Left ventricle myocardium inferior (tissue), 1 donor: ENCODE results near the gene PRPF40B. TPM values are rescaled to one million over a fixed set of nuclear protein-coding genes. Genes with fewer than 3 reads are reported as not detected.

ENCODE experiments used
- DNase-seq: peaks from one replicate; pipeline ENCODE4 v3.0.0-alpha.2; 2020
- H3K27ac ChIP-seq: fragments of 200-600 bp; replicated peaks from 2 replicates; pipeline ENCODE4 v1.8.0; 2021
- H3K27me3 ChIP-seq: fragments of 200-600 bp; 2 replicates; pipeline ENCODE4 v1.8.0; 2021; ENCODE audit warnings: low read depth
- H3K36me3 ChIP-seq: fragments of 200-600 bp; 2 replicates; pipeline ENCODE4 v1.8.0; 2021
- H3K4me1 ChIP-seq: fragments of 200-600 bp; 2 replicates; pipeline ENCODE4 v1.8.0; 2021
- H3K4me3 ChIP-seq: fragments of 200-600 bp; 2 replicates; pipeline ENCODE4 v1.8.0; 2021; ENCODE audit warnings: mild to moderate bottlenecking, moderate library complexity
- H3K9me3 ChIP-seq: fragments of 200-600 bp; replicated peaks from 2 replicates; pipeline ENCODE4 v1.8.0; 2021
- intact Hi-C: fragments of 100-400 bp; cut with micrococcal nuclease; formaldehyde crosslinking; loops from one replicate; pipeline ENCODE4 v1.11.0; 2022
- total RNA-seq: library from RNA; stranded (reverse); fragmentation: NEBNext Ultra II Directional; extraction: Animal tissue kit (Norgen Biotek cat#: 25700); gene quantifications from one replicate; pipeline ENCODE4 v1.2.1, GENCODE V29; 2021
- TF ChIP-seq, protein P1 (sequence below): fragments of 200-600 bp; IDR thresholded peaks from 2 replicates; pipeline ENCODE4 v1.8.0; 2021; ENCODE audit warnings: antibody characterized with exemption, mild to moderate bottlenecking, borderline replicate concordance
- donor health status: DM: no; HTN: yes; CAD: no; lungs with severe emphysema.

The PRPF40B gene
- total RNA-seq, 1 donor from 2014 or later, result 22.0 TPM

DNA sequence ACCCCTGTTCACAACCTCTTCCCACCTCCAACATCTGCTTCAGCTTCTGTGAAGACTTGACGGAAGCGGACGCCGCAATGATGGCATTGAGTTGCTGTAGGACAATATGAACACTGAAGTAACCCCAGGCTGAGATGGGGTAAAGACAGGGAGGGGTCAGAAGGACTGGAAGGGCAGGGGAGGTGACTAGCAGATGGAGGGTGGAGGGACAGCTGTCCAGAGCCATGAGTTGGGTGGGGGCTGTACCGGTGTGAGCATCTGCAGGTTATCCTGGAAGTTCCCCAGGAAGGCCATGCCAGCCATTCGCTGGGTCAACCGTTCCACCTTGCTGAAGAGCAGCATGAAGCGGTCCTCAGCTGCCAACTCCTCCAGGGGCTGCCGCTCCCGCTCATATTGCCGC is 26.1 kb downstream of the PRPF40B start:
- H3K27ac ChIP-seq, result peak overlapping the region; percentile 86
- no peaks in the 10 kb centered on the region for H3K27me3 ChIP-seq
- no peaks in the 10 kb centered on the region for H3K9me3 ChIP-seq
- no peak overlapping the region for H3K4me3 ChIP-seq
- peaks cover 66% of the 10 kb centered on the region for H3K4me1 ChIP-seq
- DNase-seq, result no peak
- TF ChIP-seq, protein P1, sequence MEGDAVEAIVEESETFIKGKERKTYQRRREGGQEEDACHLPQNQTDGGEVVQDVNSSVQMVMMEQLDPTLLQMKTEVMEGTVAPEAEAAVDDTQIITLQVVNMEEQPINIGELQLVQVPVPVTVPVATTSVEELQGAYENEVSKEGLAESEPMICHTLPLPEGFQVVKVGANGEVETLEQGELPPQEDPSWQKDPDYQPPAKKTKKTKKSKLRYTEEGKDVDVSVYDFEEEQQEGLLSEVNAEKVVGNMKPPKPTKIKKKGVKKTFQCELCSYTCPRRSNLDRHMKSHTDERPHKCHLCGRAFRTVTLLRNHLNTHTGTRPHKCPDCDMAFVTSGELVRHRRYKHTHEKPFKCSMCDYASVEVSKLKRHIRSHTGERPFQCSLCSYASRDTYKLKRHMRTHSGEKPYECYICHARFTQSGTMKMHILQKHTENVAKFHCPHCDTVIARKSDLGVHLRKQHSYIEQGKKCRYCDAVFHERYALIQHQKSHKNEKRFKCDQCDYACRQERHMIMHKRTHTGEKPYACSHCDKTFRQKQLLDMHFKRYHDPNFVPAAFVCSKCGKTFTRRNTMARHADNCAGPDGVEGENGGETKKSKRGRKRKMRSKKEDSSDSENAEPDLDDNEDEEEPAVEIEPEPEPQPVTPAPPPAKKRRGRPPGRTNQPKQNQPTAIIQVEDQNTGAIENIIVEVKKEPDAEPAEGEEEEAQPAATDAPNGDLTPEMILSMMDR, result no peak
- intact Hi-C loops, result no loop called here
- H3K36me3 ChIP-seq, result peaks cover 88% of the 10 kb centered on the region

DNA sequence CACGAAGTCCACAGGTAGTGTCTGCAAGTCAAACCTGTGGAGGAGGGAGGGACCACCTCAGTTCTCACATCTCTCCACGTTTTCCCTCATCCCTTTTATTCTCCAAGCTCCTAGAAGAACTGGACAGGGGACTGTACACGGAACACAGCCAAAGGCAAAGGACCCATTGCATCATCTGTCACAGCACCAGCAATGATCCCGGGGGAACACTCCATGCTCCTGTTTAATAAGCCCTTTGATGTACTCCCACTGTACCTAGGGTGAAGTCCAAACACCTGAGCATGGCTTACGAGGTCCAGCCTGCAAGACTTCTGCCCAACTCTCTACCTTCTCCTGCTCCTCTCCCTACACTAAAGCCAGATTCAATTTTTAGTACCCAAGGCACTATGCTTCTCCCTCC is 26.5 kb downstream of the PRPF40B start:
- Histone ChIP-seq H3K36me3 (peaks cover 87% of the 10 kb centered on the region), H3K27me3 (no peaks in the 10 kb centered on the region), H3K9me3 (no peaks in the 10 kb centered on the region), H3K4me3 (no peak overlapping the region), H3K27ac (peak overlapping the region; percentile 9), H3K4me1 (peaks cover 66% of the 10 kb centered on the region)
- TF ChIP-seq, protein P1, result no peak
- DNase-seq, result no peak
- intact Hi-C loops, result no loop called here

DNA sequence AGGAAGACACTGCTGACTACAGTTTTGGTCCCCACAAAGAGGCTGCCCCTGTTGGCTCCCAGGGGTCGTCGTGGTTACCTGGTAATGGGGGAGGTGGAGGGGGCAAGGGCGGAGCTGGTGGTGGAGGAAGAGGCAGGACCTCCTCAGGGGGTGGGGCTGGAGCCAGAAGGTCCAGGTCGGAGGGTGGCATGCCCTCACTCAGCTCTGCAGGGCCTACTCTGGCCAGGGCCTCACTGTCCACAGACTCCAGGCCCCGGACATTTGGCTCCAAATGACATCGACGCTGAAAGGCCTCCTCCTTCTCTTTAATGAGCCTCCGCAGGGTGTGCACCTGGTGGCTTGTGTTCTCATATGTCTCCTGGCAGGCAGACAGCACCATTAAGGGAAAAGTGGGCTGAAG is 28.5 kb downstream of the PRPF40B start:
- Histone ChIP-seq H3K9me3 (no peaks in the 10 kb centered on the region), H3K4me3 (no peak overlapping the region), H3K27me3 (no peaks in the 10 kb centered on the region), H3K4me1 (peaks cover 66% of the 10 kb centered on the region), H3K27ac (no peak overlapping the region), H3K36me3 (peaks cover 74% of the 10 kb centered on the region)
- TF ChIP-seq, protein P1, result no peak
- no peak for DNase-seq
- intact Hi-C loops, result no loop called here

DNA sequence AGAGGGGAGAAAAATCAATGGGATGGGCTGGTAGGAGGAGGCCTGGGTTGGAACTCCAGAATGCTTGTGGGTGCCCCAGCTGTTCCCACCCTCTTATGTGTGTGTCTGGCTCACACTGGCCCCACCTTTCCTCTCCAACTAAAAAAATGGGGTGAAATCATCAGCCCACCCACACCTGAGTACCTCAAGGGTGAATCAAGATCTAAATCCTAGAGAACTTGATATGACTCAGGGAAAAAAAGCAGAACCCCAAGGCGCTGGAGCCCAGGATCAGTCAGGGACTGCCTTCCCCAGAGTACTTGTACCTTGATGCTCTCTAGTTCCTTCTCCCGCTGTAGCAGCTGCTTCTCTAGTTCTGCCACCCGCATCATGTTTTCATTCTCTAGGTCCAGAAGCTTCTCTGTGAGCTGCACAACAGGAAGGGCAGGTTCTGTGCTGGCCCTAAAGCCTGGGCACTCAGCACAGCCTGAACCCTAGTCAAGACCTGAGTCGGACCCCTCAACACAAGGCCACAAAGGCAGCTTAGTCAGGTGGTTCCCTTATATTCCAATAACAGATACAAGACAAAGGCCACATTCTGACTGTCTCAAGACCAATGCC is 29.7 kb downstream of the PRPF40B start:
- Histone ChIP-seq H3K4me3 (no peak overlapping the region), H3K27ac (no peak overlapping the region), H3K4me1 (peaks cover 66% of the 10 kb centered on the region), H3K27me3 (no peaks in the 10 kb centered on the region), H3K9me3 (no peaks in the 10 kb centered on the region), H3K36me3 (peaks cover 81% of the 10 kb centered on the region)
- intact Hi-C loops, result no loop called here
- no peak for DNase-seq
- TF ChIP-seq, protein P1, result no peak

DNA sequence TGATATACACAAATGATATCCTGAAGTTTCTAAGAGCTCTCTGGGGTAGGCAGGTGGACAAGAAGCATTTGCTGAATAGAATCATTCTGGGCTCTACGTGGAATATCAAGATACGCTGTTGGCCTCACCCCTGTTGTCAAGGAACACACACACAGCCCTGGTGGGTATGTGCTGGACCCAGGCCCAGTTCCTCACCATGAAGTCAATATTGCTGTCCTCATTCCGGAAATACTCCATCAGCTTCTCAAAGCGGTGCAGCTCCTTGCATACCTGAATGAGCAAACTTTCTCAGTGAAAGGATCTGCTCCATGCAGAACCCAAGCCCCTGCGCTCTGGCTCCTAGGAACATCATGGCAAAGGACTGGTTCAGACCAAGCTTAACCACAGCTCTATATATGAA is 31.4 kb downstream of the PRPF40B start:
- TF ChIP-seq, protein P1, result no peak
- H3K4me3 ChIP-seq, result no peak overlapping the region
- no peaks in the 10 kb centered on the region for H3K9me3 ChIP-seq
- intact Hi-C loops, result no loop called here
- H3K36me3 ChIP-seq, result peaks cover 77% of the 10 kb centered on the region
- peaks cover 66% of the 10 kb centered on the region for H3K4me1 ChIP-seq
- no peaks in the 10 kb centered on the region for H3K27me3 ChIP-seq
- no peak for DNase-seq
- H3K27ac ChIP-seq, result peak overlapping the region; percentile 93
